ENCODE data around the gene RBPMS2. TPM values are rescaled to one million over a fixed set of nuclear protein-coding genes. Genes with fewer than 3 reads are reported as not detected.
A peak's percentile ranks its signal among the peaks of the same experiment; 100 is the strongest.
"Not testable (repeated sequence)": the region's sequence is repeated elsewhere in the genome, so short reads cannot be mapped to it uniquely, and the experiment has no call there.

Gene RBPMS2
- total RNA-seq, result under 1 TPM; 0.26 to 0.33 TPM

DNA sequence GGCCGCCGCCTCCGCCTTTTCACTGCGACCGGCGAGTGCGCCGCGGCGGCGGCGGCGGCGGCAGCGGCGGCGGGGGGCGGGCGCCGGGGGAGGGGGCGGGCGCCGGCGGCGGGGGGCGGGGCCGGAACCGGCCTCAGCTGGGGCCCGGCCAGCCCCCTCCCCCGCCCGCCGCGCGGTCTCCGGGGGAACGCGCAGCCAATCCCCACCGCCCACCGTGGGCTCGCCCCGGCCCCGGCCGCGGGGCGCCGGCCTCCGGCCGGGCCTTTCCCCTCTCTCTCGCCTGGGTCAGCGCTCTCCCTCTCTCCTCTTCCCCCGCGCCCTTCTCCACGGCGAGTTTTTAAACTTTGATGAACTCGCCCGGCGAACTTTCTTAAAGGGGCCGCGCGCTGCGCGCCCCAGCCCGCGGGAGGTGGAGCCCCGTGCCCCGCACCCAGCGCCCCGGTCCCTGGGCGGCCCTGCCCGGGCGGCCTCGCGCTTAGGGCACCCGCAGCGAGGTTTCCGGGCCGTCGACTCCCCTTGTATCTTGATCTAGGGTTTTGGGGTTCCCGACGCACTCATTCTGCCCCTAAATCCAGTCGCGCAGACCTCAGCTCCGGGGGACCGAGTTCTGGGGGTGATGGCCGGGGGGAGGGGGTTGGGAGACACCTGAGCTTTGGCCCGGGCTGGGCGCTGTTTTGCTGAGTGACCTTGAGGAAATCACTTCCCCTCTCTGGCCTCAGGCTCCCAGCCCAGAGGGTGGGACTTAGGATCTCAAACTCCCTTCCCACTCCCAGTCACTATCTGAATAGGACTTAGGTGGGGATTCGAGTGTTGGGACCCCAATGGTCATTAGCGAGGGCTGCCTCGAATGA is at the start of gene RBPMS2:
TSS of gene RBPMS2 (minus strand) at position 39 of the 851 bp plus-strand sequence. CDS start 270 bp downstream, outside the sequence.
- WGBS, 2 donors, result 1 to 7% methylated on average over 4 to 71 of the region's 90 CpGs
- peak; percentile 11 to 25 (median 21) for DNase-seq
- no peaks in the 10 kb centered on the region for H3K36me3 ChIP-seq (replicated peaks in 1 of 2; ENCODE audit: insufficient read depth in 1 of 2, low read depth in 2 of 2)
- no peaks in the 10 kb centered on the region for H3K27me3 ChIP-seq
- peaks cover 7% of the 10 kb centered on the region for H3K4me1 ChIP-seq
- peak within 1 kb of the TSS in 1 of 2 donors; percentile 56 for H3K4me3 ChIP-seq
- peak; percentile 32 for ATAC-seq
- H3K9me3 ChIP-seq, result no peaks in the 10 kb centered on the region
- intact Hi-C loops (cut with DNase I), result no loop called here
- H3K27ac ChIP-seq, result peak within 1 kb of the TSS in 1 of 4 donors; percentile 56
- TF ChIP-seq POLR2A (IDR thresholded peaks at IDR 0.05), result no peak
- TF ChIP-seq, protein P1, sequence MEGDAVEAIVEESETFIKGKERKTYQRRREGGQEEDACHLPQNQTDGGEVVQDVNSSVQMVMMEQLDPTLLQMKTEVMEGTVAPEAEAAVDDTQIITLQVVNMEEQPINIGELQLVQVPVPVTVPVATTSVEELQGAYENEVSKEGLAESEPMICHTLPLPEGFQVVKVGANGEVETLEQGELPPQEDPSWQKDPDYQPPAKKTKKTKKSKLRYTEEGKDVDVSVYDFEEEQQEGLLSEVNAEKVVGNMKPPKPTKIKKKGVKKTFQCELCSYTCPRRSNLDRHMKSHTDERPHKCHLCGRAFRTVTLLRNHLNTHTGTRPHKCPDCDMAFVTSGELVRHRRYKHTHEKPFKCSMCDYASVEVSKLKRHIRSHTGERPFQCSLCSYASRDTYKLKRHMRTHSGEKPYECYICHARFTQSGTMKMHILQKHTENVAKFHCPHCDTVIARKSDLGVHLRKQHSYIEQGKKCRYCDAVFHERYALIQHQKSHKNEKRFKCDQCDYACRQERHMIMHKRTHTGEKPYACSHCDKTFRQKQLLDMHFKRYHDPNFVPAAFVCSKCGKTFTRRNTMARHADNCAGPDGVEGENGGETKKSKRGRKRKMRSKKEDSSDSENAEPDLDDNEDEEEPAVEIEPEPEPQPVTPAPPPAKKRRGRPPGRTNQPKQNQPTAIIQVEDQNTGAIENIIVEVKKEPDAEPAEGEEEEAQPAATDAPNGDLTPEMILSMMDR (IDR thresholded peaks at IDR 0.05), result no peak

DNA sequence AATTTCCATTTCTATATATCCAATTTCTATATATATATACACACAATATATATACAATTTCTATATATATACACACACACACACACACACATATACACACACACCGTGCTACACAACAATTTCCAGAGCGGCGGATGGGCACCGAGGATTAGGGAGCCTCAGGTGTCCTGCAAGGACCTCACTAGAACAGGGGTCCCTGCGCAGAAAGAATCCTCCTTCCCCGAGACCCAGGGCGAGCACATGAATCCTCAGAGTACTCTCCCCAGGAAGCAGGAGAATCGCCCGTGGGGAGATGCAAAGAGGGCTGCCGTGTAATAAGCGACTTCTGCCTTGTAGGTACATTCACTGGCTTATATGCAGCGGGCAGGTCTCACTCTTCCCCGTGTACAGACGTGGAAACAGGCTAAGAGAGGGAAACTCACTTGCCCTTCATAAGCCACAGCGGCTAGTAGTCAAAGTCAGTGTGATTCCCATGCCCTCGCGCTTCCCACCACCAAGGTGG is 49.6 kb upstream of the RBPMS2 start:
- Histone ChIP-seq H3K4me1 (peaks cover 32% of the 10 kb centered on the region), H3K27ac (no peak overlapping the region), H3K9me3 (no peaks in the 10 kb centered on the region), H3K4me3 (peak overlapping the region in 1 of 2 donors; percentile 18), H3K27me3 (peaks cover 0 to 8% of the 10 kb centered on the region in 2 donors), H3K36me3 (replicated peaks in 1 of 2; ENCODE audit: insufficient read depth in 1 of 2, low read depth in 2 of 2) (no peaks in the 10 kb centered on the region)
- intact Hi-C loops (cut with DNase I), result no loop called here
- 3 to 4% methylated on average over 11 to 17 of the region's 17 CpGs for WGBS, 2 donors
- no peak for DNase-seq
- no peak for TF ChIP-seq POLR2A (IDR thresholded peaks at IDR 0.05)
- TF ChIP-seq, protein P1 (IDR thresholded peaks at IDR 0.05), result no peak
- ATAC-seq, result no peak

DNA sequence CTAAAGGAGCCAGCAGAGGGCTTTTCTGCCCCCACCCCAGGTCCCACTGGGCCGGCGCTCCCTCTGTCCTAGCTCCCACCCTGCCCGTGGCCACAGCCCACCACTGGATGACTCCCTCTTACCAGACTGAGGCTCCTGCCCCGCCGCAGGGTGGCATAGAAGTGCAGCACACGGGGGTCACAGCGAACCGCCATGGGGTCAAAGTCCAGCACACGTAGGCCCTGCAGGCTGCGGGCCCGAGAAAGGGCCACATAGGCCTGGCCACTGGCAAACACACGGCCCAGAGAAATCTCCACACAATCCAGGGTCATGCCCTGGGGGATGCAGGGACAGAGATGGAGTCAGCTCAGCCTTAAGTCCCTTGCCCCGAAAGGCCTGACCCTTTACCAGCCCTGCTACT is 41.1 kb upstream of the RBPMS2 start:
- Histone ChIP-seq H3K27me3 (no peaks in the 10 kb centered on the region), H3K4me1 (no peaks in the 10 kb centered on the region), H3K9me3 (no peaks in the 10 kb centered on the region), H3K4me3 (no peak overlapping the region), H3K27ac (no peak overlapping the region), H3K36me3 (replicated peaks in 1 of 2; ENCODE audit: insufficient read depth in 1 of 2, low read depth in 2 of 2) (no peaks in the 10 kb centered on the region)
- ATAC-seq (peak; percentile 68), DNase-seq (peak in 2 of 4 donors; percentile 39 to 49)
- 64 to 67% methylated on average over 1 to 13 of the region's 13 CpGs for WGBS, 2 donors
- TF ChIP-seq, protein P1 (IDR thresholded peaks at IDR 0.05), result peak in 3 of 7 experiments; percentile 25 to 36 (median 28)
- no peak for TF ChIP-seq POLR2A (IDR thresholded peaks at IDR 0.05)
- intact Hi-C loops (cut with DNase I), result no loop called here

DNA sequence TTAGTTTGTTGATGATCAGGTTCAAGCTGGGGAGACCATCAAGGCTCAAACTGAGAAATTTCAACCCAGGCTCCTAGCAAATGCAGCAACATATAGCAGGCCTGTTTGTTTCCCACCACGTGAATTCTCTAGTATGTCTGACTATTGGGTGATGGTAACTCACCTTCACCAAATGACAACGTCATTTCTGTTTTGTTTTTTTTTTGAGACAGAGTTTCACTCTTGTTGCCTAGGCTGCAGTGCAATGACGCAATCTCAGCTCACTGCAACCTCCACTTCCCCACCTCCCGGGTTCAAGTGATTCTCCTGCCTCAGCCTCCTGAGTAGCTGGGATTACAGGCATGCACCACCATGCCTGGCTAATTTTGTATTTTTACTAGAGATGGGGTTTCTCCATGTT is 39.6 kb upstream of the RBPMS2 start:
- H3K9me3 ChIP-seq; H3K4me3 ChIP-seq; DNase-seq; H3K27ac ChIP-seq; H3K4me1 ChIP-seq; H3K36me3 ChIP-seq (replicated peaks in 1 of 2; ENCODE audit: insufficient read depth in 1 of 2, low read depth in 2 of 2); ATAC-seq; H3K27me3 ChIP-seq: not testable (repeated sequence)
- intact Hi-C loops (cut with DNase I), result loop anchor here (5.0 kb wide), 1 partner anchor 83 kb away; no protein-coding TSS in a partner anchor
- 75 to 80% methylated on average over 4 of the region's 4 CpGs for WGBS, 2 donors

DNA sequence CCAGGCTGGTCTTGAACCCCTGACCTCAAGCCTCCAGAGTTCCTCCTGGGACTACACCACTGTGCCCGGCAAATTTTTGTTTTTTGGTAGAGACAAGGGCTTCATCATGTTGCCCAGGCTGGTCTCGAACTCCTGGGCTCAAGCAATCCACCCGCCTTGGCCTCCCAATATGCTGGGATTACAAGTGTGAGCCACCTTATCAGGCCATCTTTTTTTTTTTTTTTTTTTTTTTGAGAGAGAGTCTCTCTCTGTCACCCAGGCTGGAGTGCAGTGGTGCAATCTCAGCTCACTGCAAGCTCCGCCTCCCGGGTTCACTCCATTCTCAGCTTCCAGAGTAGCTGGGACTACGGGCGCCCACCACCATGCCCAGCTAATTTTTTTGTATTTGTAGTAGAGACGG is 38.9 kb upstream of the RBPMS2 start:
- not testable (repeated sequence) for H3K4me1 ChIP-seq; H3K4me3 ChIP-seq; H3K27me3 ChIP-seq; DNase-seq; H3K9me3 ChIP-seq; H3K36me3 ChIP-seq (replicated peaks in 1 of 2; ENCODE audit: insufficient read depth in 1 of 2, low read depth in 2 of 2); ATAC-seq; H3K27ac ChIP-seq
- WGBS, 2 donors, result 92 to 98% methylated on average over 8 of the region's 8 CpGs
- intact Hi-C loops (cut with DNase I), result loop anchor here (5.0 kb wide), 1 partner anchor 82 kb away; no protein-coding TSS in a partner anchor
